Mesendoderm (in vitro differentiated cells): ENCODE measurements around the gene CRISPLD2.

ENCODE experiments used
- DNase-seq: peaks from one replicate; pipeline ENCODE4 v3.0.0; 2013
- H2AK5ac ChIP-seq: 2 replicates; pipeline ENCODE4 v1.6.1; 2013; ENCODE audit warnings: low read length, inconsistent platforms
- H2BK120ac ChIP-seq: 2 replicates; pipeline ENCODE4 v1.6.1; 2013; ENCODE audit warnings: low read depth, mild to moderate bottlenecking, low read length, moderate library complexity, mixed read lengths
- H2BK15ac ChIP-seq: replicated peaks from 2 replicates; pipeline ENCODE4 v1.6.1; 2013; ENCODE audit warnings: low read depth, mild to moderate bottlenecking, moderate library complexity
- H2BK5ac ChIP-seq: 2 replicates; pipeline ENCODE4 v1.6.1; 2013; ENCODE audit warnings: low read length, inconsistent platforms
- H3K18ac ChIP-seq: 2 replicates; pipeline ENCODE4 v1.6.1; 2013; ENCODE audit warnings: mild to moderate bottlenecking, low read length, mixed read lengths
- H3K23ac ChIP-seq: one replicate; pipeline ENCODE4 v1.6.1; 2013; ENCODE audit warnings: low read length
- H3K27ac ChIP-seq: 2 replicates; pipeline ENCODE4 v1.5.1; 2013; ENCODE audit warnings: low read depth, mild to moderate bottlenecking, inconsistent platforms, low read length, moderate library complexity
- H3K27me3 ChIP-seq: 2 replicates; pipeline ENCODE4 v1.6.1; 2013; ENCODE audit warnings: low read length, control low read depth, mild to moderate bottlenecking, inconsistent platforms; ENCODE audit not compliant: insufficient read depth, poor library complexity
- H3K36me3 ChIP-seq: 2 replicates; pipeline ENCODE4 v1.6.1; 2013; ENCODE audit warnings: low read length, inconsistent platforms; ENCODE audit not compliant: control insufficient read depth, insufficient read depth
- H3K4ac ChIP-seq: one replicate; pipeline ENCODE4 v1.6.1; 2013; ENCODE audit warnings: low read depth, mild to moderate bottlenecking, low read length, moderate library complexity
- H3K4me1 ChIP-seq: 2 replicates; pipeline ENCODE4 v1.6.1; 2013; ENCODE audit warnings: low read depth, low read length, inconsistent platforms; ENCODE audit not compliant: control insufficient read depth
- H3K4me2 ChIP-seq: 2 replicates; pipeline ENCODE4 v1.6.1; 2013; ENCODE audit warnings: low read length
- H3K4me3 ChIP-seq: 2 replicates; pipeline ENCODE4 v1.5.1; 2013; ENCODE audit warnings: mild to moderate bottlenecking, low read length
- H3K56ac ChIP-seq: one replicate; pipeline ENCODE4 v1.6.1; 2013; ENCODE audit warnings: low read length
- H3K79me1 ChIP-seq: 2 replicates; pipeline ENCODE4 v1.6.1; 2013; ENCODE audit warnings: low read length, inconsistent platforms
- H3K79me2 ChIP-seq: 2 replicates; pipeline ENCODE4 v1.6.1; 2013; ENCODE audit warnings: mild to moderate bottlenecking, low read length; ENCODE audit not compliant: control insufficient read depth, insufficient read depth
- H3K9ac ChIP-seq: 2 replicates; pipeline ENCODE4 v1.6.1; 2013; ENCODE audit warnings: low read length, inconsistent platforms
- H4K5ac ChIP-seq: one replicate; pipeline ENCODE4 v1.6.1; 2013; ENCODE audit warnings: low read length
- H4K8ac ChIP-seq: one replicate; pipeline ENCODE4 v1.6.1; 2013; ENCODE audit warnings: low read depth, mild to moderate bottlenecking, control low read depth, low read length, moderate library complexity
- WGBS: extraction: QIAGEN DNeasy Blood & Tissue Kit; methylation state at CpG from one replicate; pipeline ENCODE4 v1.1.7; 2013; ENCODE audit warnings: low lambda C conversion rate, missing lambda C conversion rate; ENCODE audit not compliant: insufficient coverage; ENCODE audit errors: extremely low coverage; 5-methylcytosine and 5-hydroxymethylcytosine counted together

The CRISPLD2 gene

GRCh38 chr16:84778720-84779119 is 41.1 kb upstream of the CRISPLD2 start:
- Histone ChIP-seq H3K4ac (no peak overlapping the region), H3K79me2 (no peaks in the 10 kb centered on the region), H3K4me2 (no peak overlapping the region), H3K23ac (no peak overlapping the region), H2BK5ac (no peak overlapping the region), H3K27ac (no peak overlapping the region), H2BK120ac (no peak overlapping the region), H3K79me1 (no peaks in the 10 kb centered on the region), H3K9ac (no peak overlapping the region), H4K8ac (no peak overlapping the region), H3K18ac (no peak overlapping the region), H3K4me1 (no peaks in the 10 kb centered on the region), H3K56ac (no peak overlapping the region), H3K36me3 (peaks cover 16% of the 10 kb centered on the region), H3K27me3 (no peaks in the 10 kb centered on the region), H4K5ac (no peak overlapping the region), H2AK5ac (no peak overlapping the region), H2BK15ac (no peak overlapping the region), H3K4me3 (no peak overlapping the region)
- DNase-seq = no peak
- no CpG with 5 or more reads among the region's 18 CpGs for WGBS

- H3K27ac ChIP-seq = no peak overlapping the region
- H3K9ac ChIP-seq = no peak overlapping the region
- no peak overlapping the region for H3K4me2 ChIP-seq
- H3K23ac ChIP-seq = no peak overlapping the region
- DNase-seq = no peak
- H3K79me2 ChIP-seq = no peaks in the 10 kb centered on the region
- no peak overlapping the region for H2BK15ac ChIP-seq
- no peaks in the 10 kb centered on the region for H3K79me1 ChIP-seq
- H3K56ac ChIP-seq = no peak overlapping the region
- H3K36me3 ChIP-seq = peaks cover 13% of the 10 kb centered on the region
- no peak overlapping the region for H2BK5ac ChIP-seq
- no peaks in the 10 kb centered on the region for H3K4me1 ChIP-seq
- H3K4ac ChIP-seq = no peak overlapping the region
- WGBS = no CpG with 5 or more reads among the region's 11 CpGs
- no peak overlapping the region for H4K8ac ChIP-seq
- no peak overlapping the region for H2AK5ac ChIP-seq
- H3K27me3 ChIP-seq = no peaks in the 10 kb centered on the region
- H3K4me3 ChIP-seq = no peak overlapping the region
- H4K5ac ChIP-seq = no peak overlapping the region
- no peak overlapping the region for H2BK120ac ChIP-seq
- H3K18ac ChIP-seq = no peak overlapping the region
Observed at GRCh38 chr16:84780063-84780462, 39.7 kb upstream of the CRISPLD2 start.

- Histone ChIP-seq H3K79me2 (no peaks in the 10 kb centered on the region), H3K23ac (no peak overlapping the region), H2BK120ac (no peak overlapping the region), H3K27ac (no peak overlapping the region), H3K56ac (no peak overlapping the region), H3K27me3 (no peaks in the 10 kb centered on the region), H2BK5ac (no peak overlapping the region), H3K4me3 (no peak overlapping the region), H4K8ac (no peak overlapping the region), H3K4ac (no peak overlapping the region), H3K36me3 (peaks cover 10% of the 10 kb centered on the region), H3K79me1 (no peaks in the 10 kb centered on the region), H2BK15ac (no peak overlapping the region), H3K9ac (no peak overlapping the region), H3K18ac (no peak overlapping the region), H3K4me2 (no peak overlapping the region), H4K5ac (no peak overlapping the region), H2AK5ac (no peak overlapping the region), H3K4me1 (no peaks in the 10 kb centered on the region)
- peak; percentile 31 for DNase-seq
- WGBS = no CpG with 5 or more reads among the region's 12 CpGs
Observed at GRCh38 chr16:84780544-84781376, 39.0 kb upstream of the CRISPLD2 start.

- no peaks in the 10 kb centered on the region for H3K79me1 ChIP-seq
- H3K36me3 ChIP-seq = peaks cover 9% of the 10 kb centered on the region
- WGBS = no CpG with 5 or more reads among the region's 2 CpGs
- H2AK5ac ChIP-seq = no peak overlapping the region
- H3K79me2 ChIP-seq = no peaks in the 10 kb centered on the region
- H2BK15ac ChIP-seq = no peak overlapping the region
- no peak overlapping the region for H3K27ac ChIP-seq
- no peak overlapping the region for H3K18ac ChIP-seq
- no peak overlapping the region for H3K23ac ChIP-seq
- no peak overlapping the region for H3K9ac ChIP-seq
- no peak overlapping the region for H2BK5ac ChIP-seq
- no peak overlapping the region for H4K8ac ChIP-seq
- H3K4me1 ChIP-seq = no peaks in the 10 kb centered on the region
- no peak overlapping the region for H3K4me3 ChIP-seq
- DNase-seq = no peak
- H2BK120ac ChIP-seq = no peak overlapping the region
- no peak overlapping the region for H3K56ac ChIP-seq
- H4K5ac ChIP-seq = no peak overlapping the region
- H3K27me3 ChIP-seq = no peaks in the 10 kb centered on the region
- no peak overlapping the region for H3K4ac ChIP-seq
- no peak overlapping the region for H3K4me2 ChIP-seq
Observed at GRCh38 chr16:84782846-84783245, 36.9 kb upstream of the CRISPLD2 start.

GRCh38 chr16:84785843-84786581 is 33.8 kb upstream of the CRISPLD2 start:
- Histone ChIP-seq H4K5ac (no peak overlapping the region), H3K27me3 (no peaks in the 10 kb centered on the region), H3K4ac (no peak overlapping the region), H4K8ac (no peak overlapping the region), H3K4me1 (no peaks in the 10 kb centered on the region), H3K4me3 (no peak overlapping the region), H3K79me1 (no peaks in the 10 kb centered on the region), H3K36me3 (no peaks in the 10 kb centered on the region), H3K79me2 (no peaks in the 10 kb centered on the region), H3K27ac (no peak overlapping the region), H2BK120ac (no peak overlapping the region), H3K23ac (no peak overlapping the region), H2BK5ac (no peak overlapping the region), H3K56ac (no peak overlapping the region), H2BK15ac (no peak overlapping the region), H3K9ac (no peak overlapping the region), H3K4me2 (no peak overlapping the region), H3K18ac (no peak overlapping the region), H2AK5ac (no peak overlapping the region)
- no peak for DNase-seq
- WGBS = no CpG with 5 or more reads among the region's 11 CpGs
